ENCODE data around the gene LRRFIP2.
A peak's percentile ranks its signal among the peaks of the same experiment; 100 is the strongest.
"Not testable (repeated sequence)": the region's sequence is repeated elsewhere in the genome, so short reads cannot be mapped to it uniquely, and the experiment has no call there.

The LRRFIP2 gene, protein sequence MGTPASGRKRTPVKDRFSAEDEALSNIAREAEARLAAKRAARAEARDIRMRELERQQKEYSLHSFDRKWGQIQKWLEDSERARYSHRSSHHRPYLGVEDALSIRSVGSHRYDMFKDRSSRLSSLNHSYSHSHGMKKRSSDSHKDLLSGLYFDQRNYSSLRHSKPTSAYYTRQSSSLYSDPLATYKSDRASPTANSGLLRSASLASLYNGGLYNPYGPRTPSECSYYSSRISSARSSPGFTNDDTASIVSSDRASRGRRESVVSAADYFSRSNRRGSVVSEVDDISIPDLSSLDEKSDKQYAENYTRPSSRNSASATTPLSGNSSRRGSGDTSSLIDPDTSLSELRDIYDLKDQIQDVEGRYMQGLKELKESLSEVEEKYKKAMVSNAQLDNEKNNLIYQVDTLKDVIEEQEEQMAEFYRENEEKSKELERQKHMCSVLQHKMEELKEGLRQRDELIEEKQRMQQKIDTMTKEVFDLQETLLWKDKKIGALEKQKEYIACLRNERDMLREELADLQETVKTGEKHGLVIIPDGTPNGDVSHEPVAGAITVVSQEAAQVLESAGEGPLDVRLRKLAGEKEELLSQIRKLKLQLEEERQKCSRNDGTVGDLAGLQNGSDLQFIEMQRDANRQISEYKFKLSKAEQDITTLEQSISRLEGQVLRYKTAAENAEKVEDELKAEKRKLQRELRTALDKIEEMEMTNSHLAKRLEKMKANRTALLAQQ

DNA sequence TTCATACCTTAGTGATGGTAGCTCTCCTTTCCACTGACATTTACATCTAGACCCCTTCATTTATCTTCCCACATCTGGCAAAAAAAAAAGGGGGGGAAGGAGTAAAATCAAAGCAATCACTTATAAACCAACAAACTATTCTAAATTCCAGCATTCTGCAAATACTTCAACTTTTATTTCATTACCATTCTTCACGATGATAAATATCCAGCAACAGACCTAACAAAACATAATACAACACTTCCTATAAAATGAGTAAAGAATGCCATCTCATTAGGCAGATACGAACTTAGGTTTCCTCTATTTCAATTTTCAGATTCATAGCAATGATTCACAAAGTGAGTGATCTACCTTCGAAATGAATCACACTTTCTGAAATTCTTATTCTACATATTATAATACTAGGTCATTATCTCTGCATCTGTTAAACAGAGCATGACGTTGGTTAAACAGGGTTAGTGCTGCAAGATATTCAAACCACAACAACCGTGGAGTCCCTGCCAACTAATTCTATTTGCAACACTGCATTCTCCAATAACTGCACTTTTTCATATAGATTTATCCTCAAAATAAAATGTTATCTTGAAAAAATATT lies at the start of gene LRRFIP2:
LRRFIP2 (minus strand) TSS at position 51 of the 595 bp plus-strand sequence. CDS start 25,599 bp downstream, outside the sequence.
- H3K4me1 Mint-ChIP-seq: peaks cover 34% of the 10 kb centered on the region
- no peak for DNase-seq (ENCODE audit: low spot score in 2 of 2)
- H3K27me3 Mint-ChIP-seq: no peaks in the 10 kb centered on the region
- peaks cover 11% of the 10 kb centered on the region for H3K36me3 Mint-ChIP-seq (ENCODE audit: insufficient read depth)
- peak within 1 kb of the TSS; percentile 86 for H3K4me3 Mint-ChIP-seq
- H3K9me3 Mint-ChIP-seq: no peaks in the 10 kb centered on the region
- peak within 1 kb of the TSS; percentile 77 for H3K27ac Mint-ChIP-seq (ENCODE audit: low read depth)
- peak; percentile 41 for ATAC-seq (replicated peaks; ENCODE audit: extremely low read depth, poor library complexity, severe bottlenecking)

DNA sequence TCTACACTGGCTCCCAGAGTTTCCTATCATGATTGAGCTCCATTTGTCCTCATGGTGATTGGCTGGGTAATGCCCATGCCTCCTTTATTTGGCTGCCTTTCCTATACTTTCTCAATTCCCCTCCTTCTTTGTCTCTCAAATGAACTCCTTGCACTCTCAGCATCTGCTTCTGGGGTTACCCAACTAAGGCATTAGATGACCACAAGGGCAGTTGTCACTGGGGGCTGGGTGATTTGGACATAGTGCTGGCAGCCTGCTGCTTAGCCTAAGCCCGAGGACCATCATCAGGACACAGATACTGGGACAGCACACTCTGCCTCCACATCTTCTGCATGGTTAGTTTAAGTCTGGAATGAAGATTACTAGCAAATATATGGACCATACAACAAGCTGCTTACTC lies 49.2 kb upstream of the LRRFIP2 start:
- Mint-ChIP-seq H3K27ac (ENCODE audit: low read depth) (no peak overlapping the region), H3K36me3 (ENCODE audit: insufficient read depth) (no peaks in the 10 kb centered on the region), H3K4me3 (no peak overlapping the region), H3K9me3 (no peaks in the 10 kb centered on the region), H3K27me3 (no peaks in the 10 kb centered on the region), H3K4me1 (peaks cover 62% of the 10 kb centered on the region)
- ATAC-seq (replicated peaks; ENCODE audit: extremely low read depth, poor library complexity, severe bottlenecking) (no peak), DNase-seq (ENCODE audit: low spot score in 2 of 2) (no peak)

DNA sequence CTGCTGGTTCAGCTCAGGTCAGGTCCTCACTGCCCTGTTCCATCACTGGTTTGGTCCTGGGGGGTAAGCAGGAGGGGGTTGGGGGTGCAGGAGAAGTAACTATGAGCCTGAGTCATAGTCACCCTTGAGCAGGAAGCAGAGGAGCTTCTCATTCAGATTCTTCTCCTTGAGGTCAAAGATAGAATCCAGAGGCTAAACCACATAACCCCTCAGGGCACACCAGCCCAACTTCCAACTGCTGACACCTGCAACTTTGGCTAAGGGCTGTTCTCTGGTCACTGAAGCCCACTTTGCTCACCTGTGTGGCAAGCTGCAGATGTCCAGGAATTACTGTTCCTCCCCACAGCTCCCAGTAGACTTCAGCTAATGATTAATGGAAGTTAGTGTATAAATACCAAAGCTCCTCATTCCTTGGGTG lies 48.8 kb upstream of the LRRFIP2 start:
- no peak overlapping the region for H3K27ac Mint-ChIP-seq (ENCODE audit: low read depth)
- no peak overlapping the region for H3K4me3 Mint-ChIP-seq
- DNase-seq (ENCODE audit: low spot score in 2 of 2) (no peak), ATAC-seq (replicated peaks; ENCODE audit: extremely low read depth, poor library complexity, severe bottlenecking) (no peak)
- peaks cover 62% of the 10 kb centered on the region for H3K4me1 Mint-ChIP-seq
- no peaks in the 10 kb centered on the region for H3K27me3 Mint-ChIP-seq
- no peaks in the 10 kb centered on the region for H3K36me3 Mint-ChIP-seq (ENCODE audit: insufficient read depth)
- H3K9me3 Mint-ChIP-seq: no peaks in the 10 kb centered on the region

DNA sequence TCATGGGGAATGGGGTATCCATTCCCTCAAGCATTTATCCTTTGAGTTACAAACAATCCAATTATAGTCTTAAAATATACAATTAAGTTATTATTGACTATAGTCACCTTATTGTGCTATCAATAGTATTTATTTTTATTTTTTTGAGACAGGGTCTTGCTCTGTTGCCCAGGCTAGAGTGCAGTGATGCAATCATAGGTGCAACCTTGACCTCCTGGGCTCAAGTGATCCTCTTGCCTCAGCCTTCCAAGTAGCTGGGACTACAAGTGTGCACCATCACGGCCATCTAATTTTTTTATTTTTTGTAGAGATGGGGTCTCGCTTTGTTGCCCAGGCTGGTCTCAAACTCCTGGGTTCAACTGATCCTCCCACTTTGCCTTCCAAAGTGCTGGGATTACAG lies 48.2 kb upstream of the LRRFIP2 start:
- H3K36me3 Mint-ChIP-seq (ENCODE audit: insufficient read depth); ATAC-seq (replicated peaks; ENCODE audit: extremely low read depth, poor library complexity, severe bottlenecking); H3K9me3 Mint-ChIP-seq; DNase-seq (ENCODE audit: low spot score in 2 of 2); H3K4me3 Mint-ChIP-seq; H3K27ac Mint-ChIP-seq (ENCODE audit: low read depth); H3K27me3 Mint-ChIP-seq: not testable (repeated sequence)
- H3K4me1 Mint-ChIP-seq: peaks cover 61% of the 10 kb centered on the region

DNA sequence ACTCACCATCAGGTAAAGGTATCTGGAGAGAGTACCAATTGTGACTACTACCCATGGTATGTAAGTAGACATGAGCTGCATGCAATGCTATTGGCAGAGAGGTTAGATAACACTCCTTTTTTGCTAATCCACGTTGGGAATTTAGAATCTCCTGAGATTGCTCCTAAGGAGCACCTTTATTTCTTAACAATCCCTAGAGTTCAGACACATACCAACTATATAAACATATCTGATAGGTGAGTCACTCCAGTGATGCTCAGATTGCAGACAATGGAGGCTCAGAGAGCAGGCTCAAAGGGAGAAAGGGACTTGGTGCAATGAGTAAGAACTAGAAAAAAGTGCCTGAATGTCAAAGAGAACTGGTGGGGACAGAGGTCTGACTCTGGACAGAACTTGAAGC lies 47.0 kb upstream of the LRRFIP2 start:
- H3K4me3 Mint-ChIP-seq: no peak overlapping the region
- DNase-seq (ENCODE audit: low spot score in 2 of 2) (no peak), ATAC-seq (replicated peaks; ENCODE audit: extremely low read depth, poor library complexity, severe bottlenecking) (no peak)
- H3K36me3 Mint-ChIP-seq (ENCODE audit: insufficient read depth): no peaks in the 10 kb centered on the region
- no peaks in the 10 kb centered on the region for H3K9me3 Mint-ChIP-seq
- H3K4me1 Mint-ChIP-seq: peaks cover 66% of the 10 kb centered on the region
- no peak overlapping the region for H3K27ac Mint-ChIP-seq (ENCODE audit: low read depth)
- H3K27me3 Mint-ChIP-seq: no peaks in the 10 kb centered on the region

DNA sequence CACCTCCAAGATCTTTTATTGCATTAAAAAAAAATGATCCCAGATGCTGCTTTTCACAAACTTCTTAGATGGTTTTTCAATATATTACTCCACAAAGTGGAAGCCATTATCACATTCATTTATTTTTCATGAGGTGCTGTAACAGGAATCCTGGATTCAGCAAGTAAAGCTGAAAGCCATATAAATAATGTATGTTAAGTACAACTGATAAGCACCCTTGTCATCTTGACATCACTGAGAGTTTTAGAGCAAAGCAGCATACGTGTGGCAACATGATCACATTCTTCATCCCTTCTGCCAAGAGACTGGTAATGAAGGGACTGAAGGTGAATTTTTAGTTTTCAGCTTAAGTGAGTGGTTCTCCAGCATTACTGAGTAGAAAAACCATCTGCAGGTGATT lies 44.9 kb upstream of the LRRFIP2 start:
- ATAC-seq (replicated peaks; ENCODE audit: extremely low read depth, poor library complexity, severe bottlenecking): no peak
- peak overlapping the region; percentile 31 for H3K4me3 Mint-ChIP-seq
- no peaks in the 10 kb centered on the region for H3K36me3 Mint-ChIP-seq (ENCODE audit: insufficient read depth)

DNA sequence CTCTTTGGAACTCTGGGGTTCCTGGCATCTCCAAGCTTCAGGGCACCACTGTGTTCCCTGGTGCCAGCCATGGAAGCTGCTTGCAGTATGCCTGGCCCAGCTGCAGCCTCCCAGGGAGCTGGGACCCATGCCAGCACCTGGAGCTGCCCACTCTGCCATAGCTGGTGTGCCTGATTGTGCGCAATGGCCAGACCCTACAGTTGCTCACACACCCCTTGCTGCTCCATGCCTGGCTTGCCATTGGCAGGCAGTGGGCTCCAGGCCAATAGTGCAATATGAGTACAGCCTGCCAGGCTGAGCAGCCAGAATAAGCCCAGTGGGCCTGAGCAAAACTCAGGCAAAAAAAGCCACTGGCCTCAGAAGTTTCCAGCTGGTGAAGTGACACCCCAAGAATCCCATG lies 43.8 kb upstream of the LRRFIP2 start:
- DNase-seq (ENCODE audit: low spot score in 2 of 2): no peak
- Mint-ChIP-seq H3K27ac (ENCODE audit: low read depth) (peak overlapping the region; percentile 67), H3K4me1 (peaks cover 62% of the 10 kb centered on the region), H3K4me3 (peak overlapping the region; percentile 31), H3K27me3 (no peaks in the 10 kb centered on the region), H3K36me3 (ENCODE audit: insufficient read depth) (no peaks in the 10 kb centered on the region), H3K9me3 (no peaks in the 10 kb centered on the region)
- no peak for ATAC-seq (replicated peaks; ENCODE audit: extremely low read depth, poor library complexity, severe bottlenecking)

More for the DNA sequence above, 44.9 kb upstream of the LRRFIP2 start:
- Mint-ChIP-seq H3K4me1 (peaks cover 69% of the 10 kb centered on the region), H3K27ac (ENCODE audit: low read depth) (peak overlapping the region; percentile 67), H3K9me3 (no peaks in the 10 kb centered on the region), H3K27me3 (no peaks in the 10 kb centered on the region)
- no peak for DNase-seq (ENCODE audit: low spot score in 2 of 2)

DNA sequence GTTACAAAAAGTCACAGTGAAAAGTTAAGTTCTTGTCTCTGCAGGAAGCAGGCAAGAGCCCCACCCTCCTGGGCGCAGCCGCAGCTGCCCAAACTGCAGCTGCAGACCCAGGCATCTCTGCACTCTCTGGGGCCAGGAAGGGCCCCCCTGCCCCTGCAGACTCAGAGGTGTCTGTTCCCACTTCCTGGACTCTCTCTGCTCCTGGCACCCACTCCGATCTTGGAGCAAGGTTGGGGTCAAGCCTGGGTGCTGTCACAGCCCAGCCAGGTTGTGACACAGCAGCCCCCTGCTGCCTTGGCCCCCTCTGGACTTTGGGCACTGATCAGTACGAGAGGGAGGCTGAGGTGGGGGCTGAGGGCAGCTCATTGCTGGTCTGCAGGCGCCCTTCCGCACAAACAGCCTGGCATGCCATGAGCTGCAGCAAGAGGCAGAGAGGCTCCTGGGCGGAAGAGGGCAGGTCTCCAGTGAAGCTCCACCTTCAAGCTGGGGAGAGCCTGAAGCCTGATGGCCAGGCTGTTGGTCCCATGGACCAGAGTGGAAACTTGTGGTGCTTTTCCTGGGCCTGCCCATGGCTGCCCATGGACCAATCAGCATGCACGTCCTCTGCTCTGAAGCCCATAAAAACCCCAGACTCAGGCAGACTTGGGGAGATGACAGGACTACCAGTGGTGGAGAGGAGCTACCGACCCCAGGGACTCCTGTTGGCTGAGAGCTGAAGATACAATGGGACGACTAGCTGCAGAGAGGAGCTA lies 42.9 kb upstream of the LRRFIP2 start:
- Mint-ChIP-seq H3K4me3 (peak overlapping the region; percentile 60), H3K27ac (ENCODE audit: low read depth) (peak overlapping the region; percentile 48), H3K9me3 (no peaks in the 10 kb centered on the region), H3K36me3 (ENCODE audit: insufficient read depth) (no peaks in the 10 kb centered on the region), H3K27me3 (no peaks in the 10 kb centered on the region), H3K4me1 (peaks cover 56% of the 10 kb centered on the region)
- DNase-seq (ENCODE audit: low spot score in 2 of 2) (peak; percentile 17 to 41), ATAC-seq (replicated peaks; ENCODE audit: extremely low read depth, poor library complexity, severe bottlenecking) (peak; percentile 83)

DNA sequence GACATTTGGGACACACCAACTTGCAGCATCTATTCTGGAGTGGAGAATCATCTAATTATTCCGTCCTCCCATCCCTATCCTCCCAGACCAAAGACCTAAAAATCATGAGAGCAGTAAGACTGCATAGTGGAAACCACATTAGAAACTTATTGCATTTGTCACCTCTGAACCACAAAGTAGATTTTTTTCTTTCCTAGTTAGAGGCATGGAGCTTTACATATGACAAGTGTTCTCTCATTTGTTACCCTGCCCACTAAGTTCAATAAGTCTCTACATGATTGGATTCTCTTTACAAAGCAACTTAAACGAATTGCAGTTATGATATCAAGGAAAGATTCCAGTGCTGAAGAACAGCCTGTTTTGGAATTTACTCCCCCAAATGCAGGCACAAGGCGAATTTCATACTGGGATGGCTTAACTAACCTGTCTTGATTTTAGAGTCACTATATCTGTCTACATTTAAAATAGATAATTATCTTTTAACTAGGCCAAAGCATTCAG lies 42.3 kb upstream of the LRRFIP2 start:
- peak; percentile 84 for ATAC-seq (replicated peaks; ENCODE audit: extremely low read depth, poor library complexity, severe bottlenecking)
- Mint-ChIP-seq H3K36me3 (ENCODE audit: insufficient read depth) (no peaks in the 10 kb centered on the region), H3K27me3 (no peaks in the 10 kb centered on the region), H3K9me3 (no peaks in the 10 kb centered on the region), H3K4me1 (peaks cover 56% of the 10 kb centered on the region), H3K4me3 (peak overlapping the region; percentile 60), H3K27ac (ENCODE audit: low read depth) (peak overlapping the region; percentile 48)
- no peak for DNase-seq (ENCODE audit: low spot score in 2 of 2)

DNA sequence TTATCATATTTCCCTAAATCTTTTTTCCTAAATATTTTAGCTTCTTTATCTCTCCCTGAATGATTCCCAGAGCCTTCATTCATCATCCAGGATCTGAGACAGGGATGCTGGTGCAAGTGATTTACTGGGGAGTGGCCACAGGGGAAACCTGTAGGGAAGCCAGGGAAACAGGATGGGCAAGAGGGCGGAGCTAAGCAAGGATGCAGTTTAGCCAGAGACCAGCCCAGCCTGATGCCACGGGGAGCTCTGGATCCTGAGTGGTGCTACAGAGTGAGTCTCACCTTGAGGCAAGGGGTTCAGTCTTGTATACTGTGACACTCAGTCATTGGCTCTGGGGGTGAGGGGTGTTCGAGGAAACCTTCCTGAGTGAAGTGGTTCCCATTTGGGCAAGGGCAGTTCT lies 39.7 kb upstream of the LRRFIP2 start:
- no peaks in the 10 kb centered on the region for H3K27me3 Mint-ChIP-seq
- H3K9me3 Mint-ChIP-seq: no peaks in the 10 kb centered on the region
- H3K27ac Mint-ChIP-seq (ENCODE audit: low read depth): no peak overlapping the region
- ATAC-seq (replicated peaks; ENCODE audit: extremely low read depth, poor library complexity, severe bottlenecking): no peak
- peaks cover 1% of the 10 kb centered on the region for H3K36me3 Mint-ChIP-seq (ENCODE audit: insufficient read depth)
- peaks cover 41% of the 10 kb centered on the region for H3K4me1 Mint-ChIP-seq
- no peak for DNase-seq (ENCODE audit: low spot score in 2 of 2)
- peak overlapping the region; percentile 6 for H3K4me3 Mint-ChIP-seq

DNA sequence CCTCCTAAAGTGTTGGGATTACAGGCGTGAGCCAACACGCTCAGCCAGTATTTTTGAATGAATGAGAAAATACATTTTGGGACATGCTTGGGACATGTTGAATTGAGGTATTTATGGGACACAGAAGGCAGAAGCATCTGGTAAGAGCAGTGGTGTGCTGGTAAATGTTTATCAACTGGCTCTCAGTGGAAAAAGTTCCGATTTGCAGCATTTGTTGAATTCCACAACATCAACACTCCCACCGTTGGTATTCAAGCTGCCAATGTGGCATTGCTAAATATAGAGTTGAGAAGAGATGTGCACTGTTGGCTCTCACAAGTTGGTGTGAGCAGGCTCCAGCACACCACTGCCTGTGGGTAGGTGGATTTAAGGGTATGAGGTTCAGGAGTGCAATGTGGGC lies 35.8 kb upstream of the LRRFIP2 start:
- H3K36me3 Mint-ChIP-seq (ENCODE audit: insufficient read depth): peaks cover 1% of the 10 kb centered on the region
- no peak for ATAC-seq (replicated peaks; ENCODE audit: extremely low read depth, poor library complexity, severe bottlenecking)
- no peaks in the 10 kb centered on the region for H3K9me3 Mint-ChIP-seq
- no peaks in the 10 kb centered on the region for H3K27me3 Mint-ChIP-seq
- no peak overlapping the region for H3K4me3 Mint-ChIP-seq
- peaks cover 6% of the 10 kb centered on the region for H3K4me1 Mint-ChIP-seq
- DNase-seq (ENCODE audit: low spot score in 2 of 2): no peak
- H3K27ac Mint-ChIP-seq (ENCODE audit: low read depth): no peak overlapping the region

DNA sequence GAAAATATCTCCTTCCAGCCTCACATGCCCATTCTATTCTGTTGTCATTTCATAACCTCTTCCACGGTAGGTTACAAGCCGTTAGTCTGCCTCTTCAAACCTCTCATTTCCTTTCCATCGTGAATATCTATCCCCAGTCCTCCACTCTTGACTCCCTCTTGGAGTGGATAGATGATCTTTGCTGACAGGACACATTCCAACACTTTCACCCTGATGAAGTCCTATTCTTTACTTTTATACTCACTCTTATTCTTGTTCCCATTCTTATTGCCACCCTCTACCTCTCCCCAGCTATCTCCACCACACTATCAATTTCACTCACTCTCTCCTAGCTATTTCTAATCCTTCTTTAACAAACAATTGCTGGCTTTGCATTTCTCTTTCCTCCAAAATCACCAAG lies 34.2 kb upstream of the LRRFIP2 start:
- DNase-seq (ENCODE audit: low spot score in 2 of 2); ATAC-seq (replicated peaks; ENCODE audit: extremely low read depth, poor library complexity, severe bottlenecking); H3K4me1 Mint-ChIP-seq; H3K36me3 Mint-ChIP-seq (ENCODE audit: insufficient read depth); H3K9me3 Mint-ChIP-seq; H3K4me3 Mint-ChIP-seq; H3K27me3 Mint-ChIP-seq; H3K27ac Mint-ChIP-seq (ENCODE audit: low read depth): not testable (repeated sequence)
